Measurements from ENCODE around the gene NOX4.

DNA sequence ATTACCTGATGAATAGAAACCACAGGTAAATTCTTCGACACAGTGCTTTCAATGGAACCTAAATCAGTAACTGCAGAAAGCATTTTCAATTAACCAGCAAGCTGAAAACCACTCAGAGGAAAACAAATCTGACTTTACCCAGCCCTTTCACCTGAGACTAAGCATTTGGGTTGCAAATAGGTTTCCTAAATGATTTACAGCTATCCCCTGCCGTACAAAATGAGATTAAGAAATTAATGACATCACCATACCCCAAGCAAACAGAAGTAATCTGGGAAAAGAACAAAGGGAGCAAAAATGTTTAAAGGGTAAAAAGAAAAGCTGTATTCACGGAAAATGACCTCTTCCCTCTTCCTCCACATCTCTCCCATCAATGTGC lies 584 bp downstream of the NOX4 start:
- TF ChIP-seq, protein P1, sequence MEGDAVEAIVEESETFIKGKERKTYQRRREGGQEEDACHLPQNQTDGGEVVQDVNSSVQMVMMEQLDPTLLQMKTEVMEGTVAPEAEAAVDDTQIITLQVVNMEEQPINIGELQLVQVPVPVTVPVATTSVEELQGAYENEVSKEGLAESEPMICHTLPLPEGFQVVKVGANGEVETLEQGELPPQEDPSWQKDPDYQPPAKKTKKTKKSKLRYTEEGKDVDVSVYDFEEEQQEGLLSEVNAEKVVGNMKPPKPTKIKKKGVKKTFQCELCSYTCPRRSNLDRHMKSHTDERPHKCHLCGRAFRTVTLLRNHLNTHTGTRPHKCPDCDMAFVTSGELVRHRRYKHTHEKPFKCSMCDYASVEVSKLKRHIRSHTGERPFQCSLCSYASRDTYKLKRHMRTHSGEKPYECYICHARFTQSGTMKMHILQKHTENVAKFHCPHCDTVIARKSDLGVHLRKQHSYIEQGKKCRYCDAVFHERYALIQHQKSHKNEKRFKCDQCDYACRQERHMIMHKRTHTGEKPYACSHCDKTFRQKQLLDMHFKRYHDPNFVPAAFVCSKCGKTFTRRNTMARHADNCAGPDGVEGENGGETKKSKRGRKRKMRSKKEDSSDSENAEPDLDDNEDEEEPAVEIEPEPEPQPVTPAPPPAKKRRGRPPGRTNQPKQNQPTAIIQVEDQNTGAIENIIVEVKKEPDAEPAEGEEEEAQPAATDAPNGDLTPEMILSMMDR (IDR thresholded peaks at IDR 0.05; ENCODE audit: low read depth, low read length): no peak
- no peak for TF ChIP-seq EZH2phosphoT487 (IDR thresholded peaks at IDR 0.05; ENCODE audit: low read depth)

Data from OCI-LY3 (cell line).